Measurements from ENCODE around the gene AVEN. TPM values are rescaled to one million over a fixed set of nuclear protein-coding genes. Genes with fewer than 3 reads are reported as not detected.
"Not testable (repeated sequence)": the region's sequence is repeated elsewhere in the genome, so short reads cannot be mapped to it uniquely, and the experiment has no call there.

AVEN gene
- total RNA-seq, 4 donors from 2014 or later, result 5.9 to 14.8 (median 13.5) TPM

DNA sequence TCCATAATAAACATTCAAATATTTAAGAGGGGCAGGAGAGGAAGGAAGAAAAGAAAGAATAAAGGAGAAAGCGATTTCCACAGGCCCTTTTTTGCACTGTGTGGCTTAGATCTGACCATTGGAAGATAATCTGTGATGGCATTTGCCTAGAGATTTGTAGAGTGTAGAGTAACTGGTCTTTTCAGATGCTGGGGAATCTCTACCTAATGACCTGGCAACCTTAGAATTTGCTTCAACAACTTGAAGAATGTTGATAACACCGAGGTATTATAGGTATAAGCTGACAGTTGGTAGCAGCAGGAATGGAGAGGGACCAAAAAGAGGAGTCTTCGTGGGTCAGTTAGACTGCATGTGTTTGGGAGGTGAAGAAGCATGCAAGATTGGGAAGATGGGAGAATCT is 20.9 kb upstream of the AVEN start:
- WGBS, result 69% methylated on average over 3 of the region's 3 CpGs
- Histone ChIP-seq H3K27ac (no peak overlapping the region), H3K9me3 (no peaks in the 10 kb centered on the region), H3K27me3 (no peaks in the 10 kb centered on the region), H3K4me1 (peaks cover 2% of the 10 kb centered on the region), H3K36me3 (no peaks in the 10 kb centered on the region), H3K4me3 (no peak overlapping the region)
- TF ChIP-seq, protein P1, sequence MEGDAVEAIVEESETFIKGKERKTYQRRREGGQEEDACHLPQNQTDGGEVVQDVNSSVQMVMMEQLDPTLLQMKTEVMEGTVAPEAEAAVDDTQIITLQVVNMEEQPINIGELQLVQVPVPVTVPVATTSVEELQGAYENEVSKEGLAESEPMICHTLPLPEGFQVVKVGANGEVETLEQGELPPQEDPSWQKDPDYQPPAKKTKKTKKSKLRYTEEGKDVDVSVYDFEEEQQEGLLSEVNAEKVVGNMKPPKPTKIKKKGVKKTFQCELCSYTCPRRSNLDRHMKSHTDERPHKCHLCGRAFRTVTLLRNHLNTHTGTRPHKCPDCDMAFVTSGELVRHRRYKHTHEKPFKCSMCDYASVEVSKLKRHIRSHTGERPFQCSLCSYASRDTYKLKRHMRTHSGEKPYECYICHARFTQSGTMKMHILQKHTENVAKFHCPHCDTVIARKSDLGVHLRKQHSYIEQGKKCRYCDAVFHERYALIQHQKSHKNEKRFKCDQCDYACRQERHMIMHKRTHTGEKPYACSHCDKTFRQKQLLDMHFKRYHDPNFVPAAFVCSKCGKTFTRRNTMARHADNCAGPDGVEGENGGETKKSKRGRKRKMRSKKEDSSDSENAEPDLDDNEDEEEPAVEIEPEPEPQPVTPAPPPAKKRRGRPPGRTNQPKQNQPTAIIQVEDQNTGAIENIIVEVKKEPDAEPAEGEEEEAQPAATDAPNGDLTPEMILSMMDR (IDR thresholded peaks at IDR 0.05), result no peak
- TF ChIP-seq EP300 (IDR thresholded peaks at IDR 0.05), result no peak
- no peak for TF ChIP-seq POLR2AphosphoS5 (IDR thresholded peaks at IDR 0.05)
- no peak for TF ChIP-seq POLR2A (IDR thresholded peaks at IDR 0.05)
- DNase-seq (ENCODE audit: low spot score in 2 of 2), result no peak

DNA sequence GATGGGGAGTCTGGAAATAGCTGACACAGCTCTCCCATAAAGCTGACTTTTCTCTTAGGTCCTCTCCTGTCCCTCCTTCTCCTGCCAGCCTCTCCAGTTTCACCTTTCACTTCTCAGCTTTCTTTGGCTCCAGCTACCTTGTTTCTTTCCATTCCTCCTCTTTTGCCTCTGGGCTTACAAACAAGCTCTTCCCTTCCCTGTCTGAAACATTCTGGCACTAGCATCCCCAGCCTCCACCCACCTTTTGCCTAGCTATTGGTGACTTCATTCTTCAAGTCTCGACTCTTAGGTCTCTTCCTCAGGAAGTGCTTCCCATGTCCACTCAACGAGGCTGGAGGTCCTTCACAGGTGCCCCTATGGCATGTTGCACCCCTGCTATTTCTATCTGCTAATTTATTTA is 20.5 kb upstream of the AVEN start:
- Histone ChIP-seq H3K4me1 (no peaks in the 10 kb centered on the region), H3K4me3 (no peak overlapping the region), H3K36me3 (no peaks in the 10 kb centered on the region), H3K27ac (no peak overlapping the region), H3K9me3 (no peaks in the 10 kb centered on the region), H3K27me3 (no peaks in the 10 kb centered on the region)
- 33% methylated on average over 2 of the region's 2 CpGs for WGBS
- no peak for DNase-seq (ENCODE audit: low spot score in 2 of 2)
- no peak for TF ChIP-seq EP300 (IDR thresholded peaks at IDR 0.05)
- TF ChIP-seq, protein P1 (IDR thresholded peaks at IDR 0.05), result no peak

DNA sequence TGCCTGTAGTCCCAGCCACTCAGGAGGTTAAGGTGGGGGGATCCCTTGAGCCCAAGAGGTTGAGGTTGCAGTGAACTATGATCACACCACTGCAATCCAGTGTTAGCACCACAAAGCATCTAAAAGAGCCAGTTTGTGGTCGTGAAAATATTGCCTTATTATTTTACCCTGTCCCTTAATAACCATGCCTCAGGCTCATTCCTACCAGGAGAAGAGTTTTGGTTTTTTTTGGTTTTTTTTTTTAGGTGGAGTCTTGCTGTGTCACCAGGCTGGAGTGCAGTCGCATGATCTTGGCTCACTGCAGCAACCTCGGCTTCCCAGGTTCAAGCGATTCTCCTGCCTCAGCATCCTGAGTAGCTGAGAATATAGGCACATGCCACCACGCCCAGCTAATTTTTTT is 17.9 kb upstream of the AVEN start:
- TF ChIP-seq EP300 (IDR thresholded peaks at IDR 0.05) (no peak), POLR2AphosphoS5 (IDR thresholded peaks at IDR 0.05) (no peak), POLR2A (IDR thresholded peaks at IDR 0.05) (no peak)
- TF ChIP-seq, protein P1 (IDR thresholded peaks at IDR 0.05), result no peak
- Histone ChIP-seq H3K9me3 (no peaks in the 10 kb centered on the region), H3K4me1 (no peaks in the 10 kb centered on the region), H3K36me3 (no peaks in the 10 kb centered on the region), H3K27me3 (no peaks in the 10 kb centered on the region), H3K4me3 (no peak overlapping the region), H3K27ac (no peak overlapping the region)
- no peak for DNase-seq (ENCODE audit: low spot score in 2 of 2)
- 48% methylated on average over 5 of the region's 5 CpGs for WGBS

DNA sequence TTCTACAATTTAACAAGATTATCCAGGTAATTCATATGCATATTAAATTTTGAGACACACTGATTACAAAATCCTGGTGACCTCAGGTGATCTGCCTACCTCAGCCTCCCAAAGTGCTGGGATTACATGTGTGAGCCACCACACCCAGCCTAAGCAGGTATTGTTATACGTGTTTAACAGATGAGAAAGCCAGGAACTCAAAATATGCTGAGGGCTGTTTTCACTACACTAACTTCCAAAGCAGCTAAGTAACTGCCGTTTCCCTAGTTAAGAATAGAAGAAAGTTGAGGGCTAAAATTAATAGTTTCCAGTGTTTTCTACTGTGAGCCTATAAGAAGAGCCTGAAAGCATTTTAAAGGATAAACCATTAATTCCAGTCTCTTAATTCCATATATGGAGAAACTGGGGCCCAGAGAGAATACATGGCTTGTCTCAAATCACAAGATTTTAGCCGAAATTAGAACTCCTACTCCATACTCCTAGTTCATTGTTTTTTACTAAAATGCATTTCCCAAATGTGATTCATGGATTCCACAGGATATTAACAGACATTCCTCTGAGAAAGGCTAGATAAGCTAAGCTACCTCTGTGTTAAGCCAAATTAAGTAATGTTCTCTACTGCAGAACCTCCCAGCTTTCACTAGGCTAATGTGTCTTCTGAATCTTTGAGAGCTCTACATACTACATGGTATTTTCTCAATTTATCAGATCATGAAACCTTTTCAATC is 17.0 kb upstream of the AVEN start:
- Histone ChIP-seq H3K4me1 (no peaks in the 10 kb centered on the region), H3K27me3 (no peaks in the 10 kb centered on the region), H3K36me3 (no peaks in the 10 kb centered on the region), H3K9me3 (no peaks in the 10 kb centered on the region), H3K4me3 (no peak overlapping the region), H3K27ac (no peak overlapping the region)
- 72% methylated on average over 3 of the region's 3 CpGs for WGBS
- no peak for TF ChIP-seq POLR2AphosphoS5 (IDR thresholded peaks at IDR 0.05)
- TF ChIP-seq EP300 (IDR thresholded peaks at IDR 0.05), result no peak
- TF ChIP-seq POLR2A (IDR thresholded peaks at IDR 0.05), result no peak
- TF ChIP-seq, protein P1 (IDR thresholded peaks at IDR 0.05), result no peak
- DNase-seq (ENCODE audit: low spot score in 2 of 2), result no peak

DNA sequence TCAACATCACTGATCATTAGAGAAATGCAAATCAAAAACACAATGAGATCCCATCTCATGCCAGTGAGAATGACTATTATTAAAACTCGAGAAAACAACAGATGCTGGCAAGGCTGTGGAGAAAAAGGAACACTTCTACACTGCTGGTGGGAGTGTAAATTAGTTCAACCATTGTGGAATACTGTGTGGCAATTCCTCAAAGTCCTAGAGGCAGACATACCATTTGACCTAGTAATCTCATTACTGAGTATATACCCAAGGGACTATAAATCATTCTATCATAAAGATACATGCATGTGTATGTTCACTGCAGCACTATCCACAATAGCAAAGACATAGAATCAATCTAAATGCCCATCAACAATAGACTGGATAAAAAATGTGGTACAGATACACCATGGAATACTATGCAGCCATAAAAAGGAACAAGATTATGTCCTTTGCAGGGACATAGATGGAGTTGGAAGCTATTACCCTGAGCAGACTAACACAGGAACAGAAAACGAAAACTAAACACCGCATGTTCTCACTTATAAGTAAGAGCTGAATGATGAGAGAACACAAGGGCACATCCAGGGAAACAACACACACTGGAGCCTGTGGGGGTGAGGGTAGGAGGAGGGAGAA is 15.2 kb upstream of the AVEN start:
- H3K4me1 ChIP-seq, result no peaks in the 10 kb centered on the region
- H3K27me3 ChIP-seq, result no peaks in the 10 kb centered on the region
- H3K4me3 ChIP-seq, result no peak overlapping the region
- H3K36me3 ChIP-seq, result no peaks in the 10 kb centered on the region
- H3K27ac ChIP-seq, result no peak overlapping the region
- peaks cover 3% of the 10 kb centered on the region for H3K9me3 ChIP-seq
- no peak for DNase-seq (ENCODE audit: low spot score in 2 of 2)
- WGBS, result 83% methylated on average over 3 of the region's 3 CpGs
- no peak for TF ChIP-seq POLR2AphosphoS5 (IDR thresholded peaks at IDR 0.05)
- no peak for TF ChIP-seq EP300 (IDR thresholded peaks at IDR 0.05)

DNA sequence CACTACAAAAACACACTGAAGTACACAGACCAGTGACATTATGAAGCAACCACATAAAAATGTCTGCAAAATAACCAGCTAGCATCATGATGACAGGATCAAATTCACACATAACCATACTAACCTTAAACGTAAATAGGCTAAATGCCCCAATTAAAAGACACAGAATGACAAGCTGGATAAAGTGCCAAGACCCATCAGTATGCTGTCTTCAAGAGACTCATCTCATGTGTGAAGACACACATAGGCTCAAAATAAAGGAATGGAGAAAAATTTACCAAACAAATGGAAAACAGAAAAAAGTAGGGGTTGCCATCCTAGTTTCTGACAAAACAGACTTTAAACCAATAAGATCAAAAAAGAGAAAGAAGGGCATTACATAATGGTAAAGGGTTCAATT is 11.4 kb upstream of the AVEN start:
- H3K4me1 ChIP-seq, result not testable (repeated sequence)

More for the DNA sequence above, 11.4 kb upstream of the AVEN start:
- DNase-seq (ENCODE audit: low spot score in 2 of 2); H3K9me3 ChIP-seq; H3K4me3 ChIP-seq; H3K27me3 ChIP-seq; H3K27ac ChIP-seq; H3K36me3 ChIP-seq: not testable (repeated sequence)
- WGBS, result 100% methylated on average over 1 of the region's 1 CpG
